Suprapubic skin (tissue), 4 donors: Measurements from ENCODE around the gene PLCL1.

ENCODE experiments used
- EP300 ChIP-seq: sonication (generic); formaldehyde crosslinking; IDR thresholded peaks from one replicate; pipeline ENCODE4 v1.6.1; 2017; ENCODE audit warnings: antibody characterized with exemption
- POLR2A ChIP-seq, 2 donors: fragments of 450-650 bp; IDR thresholded peaks; one replicate each; pipeline ENCODE4 v1.6.1; 2017; ENCODE audit warnings: antibody characterized with exemption in 2 of 2, mild to moderate bottlenecking in 2 of 2, moderate library complexity in 2 of 2
- POLR2AphosphoS5 ChIP-seq, 3 donors: sonication (generic); formaldehyde crosslinking; IDR thresholded peaks; one replicate each; pipeline ENCODE4 v1.6.1; 2017; ENCODE audit warnings: antibody characterized with exemption in 3 of 3
- TF ChIP-seq, protein P1 (sequence below), 2 donors: fragments of 200-600 bp in 1 of 2; fragments of 450-650 bp in 1 of 2; sonication (generic) in 1 of 2; IDR thresholded peaks; one replicate each; pipeline ENCODE4 v1.5.1; 2016 to 2019; ENCODE audit warnings: antibody characterized with exemption in 2 of 2, mild to moderate bottlenecking in 1 of 2, moderate library complexity in 1 of 2

DNA sequence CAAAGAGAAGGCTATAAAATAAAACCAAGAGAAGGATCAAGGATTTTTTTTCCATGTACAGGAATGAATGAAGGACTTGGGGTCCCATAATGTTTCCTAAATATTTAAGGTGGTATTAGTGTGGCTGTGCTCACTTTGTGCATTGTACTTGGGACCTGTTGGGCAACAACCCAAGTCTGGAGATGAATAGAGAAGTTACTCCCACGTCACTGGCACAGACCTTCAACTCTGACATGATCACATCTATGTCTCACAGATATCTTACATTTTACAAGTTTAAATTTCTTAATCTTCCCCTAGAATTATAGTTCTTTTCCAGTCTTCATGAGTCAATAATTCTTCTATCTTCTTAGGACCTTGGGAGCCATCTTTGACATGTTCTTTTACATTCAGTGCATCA is 133.4 kb downstream of the PLCL1 start:
- TF ChIP-seq, protein P1, sequence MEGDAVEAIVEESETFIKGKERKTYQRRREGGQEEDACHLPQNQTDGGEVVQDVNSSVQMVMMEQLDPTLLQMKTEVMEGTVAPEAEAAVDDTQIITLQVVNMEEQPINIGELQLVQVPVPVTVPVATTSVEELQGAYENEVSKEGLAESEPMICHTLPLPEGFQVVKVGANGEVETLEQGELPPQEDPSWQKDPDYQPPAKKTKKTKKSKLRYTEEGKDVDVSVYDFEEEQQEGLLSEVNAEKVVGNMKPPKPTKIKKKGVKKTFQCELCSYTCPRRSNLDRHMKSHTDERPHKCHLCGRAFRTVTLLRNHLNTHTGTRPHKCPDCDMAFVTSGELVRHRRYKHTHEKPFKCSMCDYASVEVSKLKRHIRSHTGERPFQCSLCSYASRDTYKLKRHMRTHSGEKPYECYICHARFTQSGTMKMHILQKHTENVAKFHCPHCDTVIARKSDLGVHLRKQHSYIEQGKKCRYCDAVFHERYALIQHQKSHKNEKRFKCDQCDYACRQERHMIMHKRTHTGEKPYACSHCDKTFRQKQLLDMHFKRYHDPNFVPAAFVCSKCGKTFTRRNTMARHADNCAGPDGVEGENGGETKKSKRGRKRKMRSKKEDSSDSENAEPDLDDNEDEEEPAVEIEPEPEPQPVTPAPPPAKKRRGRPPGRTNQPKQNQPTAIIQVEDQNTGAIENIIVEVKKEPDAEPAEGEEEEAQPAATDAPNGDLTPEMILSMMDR (IDR thresholded peaks at IDR 0.05), result no peak
- TF ChIP-seq POLR2AphosphoS5 (IDR thresholded peaks at IDR 0.05) (no peak), POLR2A (IDR thresholded peaks at IDR 0.05) (no peak), EP300 (no peak)
